Measurements from ENCODE around the gene ARHGAP12.
A peak's percentile ranks its signal among the peaks of the same experiment; 100 is the strongest.

DNA sequence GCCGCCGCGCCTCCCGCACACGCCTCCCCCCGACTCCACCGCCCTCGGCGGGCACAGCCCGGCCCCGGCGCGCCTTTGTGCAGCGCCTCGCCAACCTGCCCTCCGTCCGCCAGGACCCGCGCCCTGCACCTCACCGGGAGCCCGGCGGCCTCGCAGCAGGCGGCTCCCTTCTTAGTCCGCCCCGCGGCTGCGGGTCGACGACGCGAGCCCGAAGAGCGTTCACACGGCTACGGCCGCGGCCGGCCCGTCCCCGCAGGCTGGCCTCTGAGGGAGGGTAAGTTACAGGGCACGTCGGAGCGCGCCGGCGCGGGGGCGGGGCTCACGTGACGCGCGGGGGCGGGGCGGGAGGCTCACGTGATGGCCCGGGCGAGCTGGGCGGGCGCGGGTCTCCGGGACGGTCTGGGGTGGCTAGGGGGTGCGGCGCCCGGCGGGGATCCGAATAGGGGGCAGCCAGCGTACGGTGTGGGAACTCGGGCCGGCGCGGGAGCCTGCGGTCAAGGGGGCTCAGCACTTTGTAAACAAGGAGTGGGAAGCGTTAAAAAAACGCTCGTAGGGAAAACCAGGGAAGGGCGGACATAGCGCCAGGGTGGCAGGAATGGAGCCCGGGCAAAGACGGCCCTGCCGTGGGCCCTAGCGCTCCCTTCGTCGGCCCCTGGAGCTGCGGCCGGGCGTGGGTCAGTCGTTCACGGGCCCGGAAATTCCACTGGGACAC is at the start of gene ARHGAP12:
- TF ChIP-seq, protein P1, sequence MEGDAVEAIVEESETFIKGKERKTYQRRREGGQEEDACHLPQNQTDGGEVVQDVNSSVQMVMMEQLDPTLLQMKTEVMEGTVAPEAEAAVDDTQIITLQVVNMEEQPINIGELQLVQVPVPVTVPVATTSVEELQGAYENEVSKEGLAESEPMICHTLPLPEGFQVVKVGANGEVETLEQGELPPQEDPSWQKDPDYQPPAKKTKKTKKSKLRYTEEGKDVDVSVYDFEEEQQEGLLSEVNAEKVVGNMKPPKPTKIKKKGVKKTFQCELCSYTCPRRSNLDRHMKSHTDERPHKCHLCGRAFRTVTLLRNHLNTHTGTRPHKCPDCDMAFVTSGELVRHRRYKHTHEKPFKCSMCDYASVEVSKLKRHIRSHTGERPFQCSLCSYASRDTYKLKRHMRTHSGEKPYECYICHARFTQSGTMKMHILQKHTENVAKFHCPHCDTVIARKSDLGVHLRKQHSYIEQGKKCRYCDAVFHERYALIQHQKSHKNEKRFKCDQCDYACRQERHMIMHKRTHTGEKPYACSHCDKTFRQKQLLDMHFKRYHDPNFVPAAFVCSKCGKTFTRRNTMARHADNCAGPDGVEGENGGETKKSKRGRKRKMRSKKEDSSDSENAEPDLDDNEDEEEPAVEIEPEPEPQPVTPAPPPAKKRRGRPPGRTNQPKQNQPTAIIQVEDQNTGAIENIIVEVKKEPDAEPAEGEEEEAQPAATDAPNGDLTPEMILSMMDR (IDR thresholded peaks at IDR 0.05; ENCODE audit: poor library complexity, severe bottlenecking): no peak
- TF ChIP-seq EZH2 (IDR thresholded peaks at IDR 0.05; ENCODE audit: borderline replicate concordance, insufficient read depth, low read length, poor library complexity, severe bottlenecking): no peak
- peak; percentile 50 for TF ChIP-seq EP300 (conservative IDR thresholded peaks at IDR 0.05; ENCODE audit: poor library complexity, severe bottlenecking)

Data from neural cell (in vitro differentiated cells).